Fibroblast of the aortic adventitia (primary cell): Measurements from ENCODE around the gene GH2. TPM values are rescaled to one million over a fixed set of nuclear protein-coding genes. Genes with fewer than 3 reads are reported as not detected.
A peak's percentile ranks its signal among the peaks of the same experiment; 100 is the strongest.
"Not testable (repeated sequence)": the region's sequence is repeated elsewhere in the genome, so short reads cannot be mapped to it uniquely, and the experiment has no call there.

Experiments
- DNase-seq: peaks from one replicate; pipeline ENCODE4 v3.0.0-alpha.2; 2010; ENCODE audit warnings: low read depth
- H3K4me3 ChIP-seq: 2 replicates; pipeline ENCODE4 v1.5.1; 2011; ENCODE audit warnings: low read depth, mild to moderate bottlenecking, control low read depth, low read length, moderate library complexity
- CTCF ChIP-seq: IDR thresholded peaks from 2 replicates; pipeline ENCODE4 v1.5.1; 2011; ENCODE audit warnings: mild to moderate bottlenecking, low read length, control low read depth, inconsistent platforms; ENCODE audit not compliant: insufficient read depth
- total RNA-seq: library from RNA; depleted of rRNA; stranded (reverse); fragments of >200 nt; gene quantifications from 2 replicates; pipeline ENCODE4 v1.2.3, GENCODE V29; 2012; ENCODE audit warnings: low replicate concordance

The GH2 gene
- total RNA-seq, 1 donor: not detected

DNA sequence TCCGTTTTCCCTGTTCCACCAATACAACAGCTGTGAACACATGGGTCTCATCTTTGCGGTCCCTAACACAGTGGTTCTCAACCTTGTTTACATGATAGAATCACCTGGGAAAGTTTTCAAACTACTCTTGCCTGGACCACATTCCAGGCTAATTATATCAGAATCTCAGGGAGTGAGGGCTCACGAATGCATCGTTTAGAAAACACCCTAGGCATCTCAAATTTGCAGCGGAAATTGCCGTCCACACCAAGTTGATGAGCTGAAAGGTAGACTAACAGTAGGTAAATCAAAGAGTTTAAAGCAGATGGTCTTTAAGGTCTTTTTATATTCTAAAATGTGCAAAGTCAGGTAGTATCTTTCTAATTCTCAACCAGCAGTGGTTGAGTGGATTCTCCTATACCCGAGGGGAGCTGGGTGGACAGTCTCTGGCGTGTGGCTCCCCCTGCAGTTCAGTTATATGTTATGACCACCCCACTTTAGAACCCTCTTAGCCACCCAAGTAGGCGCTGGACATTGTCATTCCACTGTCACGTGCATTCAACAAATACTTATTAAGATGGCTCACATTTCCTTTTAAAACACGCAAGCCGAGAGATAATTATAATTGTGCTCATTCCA, 25.5 kb upstream of the GH2 start:
- H3K4me3 ChIP-seq: not testable (repeated sequence)
- DNase-seq: peak; percentile 23
- peak; percentile 35 for TF ChIP-seq CTCF

GRCh38 chr17:63904796-63905195, 23.1 kb upstream of the GH2 start:
- not testable (repeated sequence) for H3K4me3 ChIP-seq, DNase-seq

DNA sequence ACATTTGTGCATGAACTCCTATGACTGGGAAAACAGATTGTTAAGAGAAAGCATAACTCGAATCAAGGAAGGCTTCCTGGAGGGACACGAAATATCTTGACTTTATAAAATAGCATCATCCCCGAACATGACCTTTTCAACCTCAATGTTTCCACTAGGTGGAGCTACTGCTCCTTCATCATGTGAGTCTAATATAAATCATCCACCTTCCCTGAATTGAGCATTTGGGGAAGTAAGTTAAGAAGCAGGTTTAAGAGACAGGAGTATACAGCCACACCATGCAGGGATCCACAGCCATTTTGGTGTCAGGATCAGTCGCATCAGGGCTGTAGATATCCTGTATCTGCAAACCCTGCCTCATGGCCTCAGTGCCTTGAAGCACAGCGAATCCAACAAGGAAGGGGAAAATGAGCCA, 22.1 kb upstream of the GH2 start:
- not testable (repeated sequence) for H3K4me3 ChIP-seq, DNase-seq

DNA sequence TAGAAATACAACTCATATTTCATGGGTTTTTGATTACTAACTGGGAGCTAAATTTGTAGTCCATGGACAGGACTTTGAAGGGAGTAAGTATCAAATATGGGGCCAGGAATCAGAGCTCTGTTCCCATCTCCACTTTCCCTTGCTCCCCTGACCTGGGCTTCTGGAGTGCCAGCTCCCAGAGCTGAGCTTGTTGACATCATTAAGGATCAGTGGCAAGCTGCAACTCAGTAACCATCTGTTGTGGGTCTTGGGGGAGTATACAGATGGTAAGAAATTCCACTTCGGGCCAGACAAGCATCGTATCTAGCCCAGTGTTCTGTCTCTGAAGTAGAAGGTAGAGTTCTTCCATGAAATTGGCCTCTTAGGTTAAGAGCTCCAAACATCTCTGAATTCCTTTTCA, 20.2 kb upstream of the GH2 start:
- not testable (repeated sequence) for DNase-seq, H3K4me3 ChIP-seq

GRCh38 chr17:63898899-63899798, 17.4 kb upstream of the GH2 start:
- DNase-seq, H3K4me3 ChIP-seq: not testable (repeated sequence)

DNA sequence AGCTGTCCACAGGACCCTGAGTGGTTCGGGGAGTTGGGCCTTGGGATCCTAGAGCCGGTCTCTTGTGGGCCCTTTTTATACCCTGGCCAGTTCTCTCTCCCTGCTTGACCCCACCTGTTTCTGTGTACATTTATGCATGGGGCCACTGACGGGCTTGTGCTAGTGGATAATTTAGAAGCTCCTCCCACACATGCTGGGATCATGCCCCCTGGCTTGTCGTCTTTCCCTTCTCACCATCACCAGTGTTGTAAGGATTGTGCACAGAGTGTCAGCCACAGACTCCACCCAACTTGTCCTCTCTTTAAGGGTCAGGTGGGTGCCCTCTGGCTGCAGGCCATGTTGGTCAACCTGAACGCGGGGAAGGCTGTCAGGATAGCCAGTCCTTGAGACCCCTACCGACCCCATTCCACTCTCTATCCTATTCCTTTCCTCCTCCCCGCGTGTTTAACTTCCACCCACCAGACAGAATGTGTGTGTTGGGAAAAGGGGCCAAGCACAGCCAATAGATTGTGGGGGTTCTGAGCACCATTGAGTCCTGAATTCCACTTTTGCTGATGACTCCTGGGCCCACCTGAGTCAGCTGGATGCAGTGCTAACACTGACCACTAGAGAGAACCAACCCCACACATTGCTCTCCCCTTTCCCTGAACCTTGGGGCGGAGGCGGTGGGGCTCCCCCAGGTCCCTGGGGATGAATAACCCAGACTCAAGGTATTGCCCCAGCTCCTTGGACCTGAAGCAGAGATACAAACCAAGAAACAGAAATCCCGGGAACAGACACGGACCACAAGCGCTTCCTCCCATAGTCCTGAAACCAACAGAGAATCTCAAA, 15.0 kb upstream of the GH2 start, which contains the start of gene CSH1:
Gene CSH1, minus strand, starts transcription at position 51 of the 831 bp plus-strand sequence. CDS start 63 bp downstream, outside the sequence.
- not testable (repeated sequence) for H3K4me3 ChIP-seq

DNA sequence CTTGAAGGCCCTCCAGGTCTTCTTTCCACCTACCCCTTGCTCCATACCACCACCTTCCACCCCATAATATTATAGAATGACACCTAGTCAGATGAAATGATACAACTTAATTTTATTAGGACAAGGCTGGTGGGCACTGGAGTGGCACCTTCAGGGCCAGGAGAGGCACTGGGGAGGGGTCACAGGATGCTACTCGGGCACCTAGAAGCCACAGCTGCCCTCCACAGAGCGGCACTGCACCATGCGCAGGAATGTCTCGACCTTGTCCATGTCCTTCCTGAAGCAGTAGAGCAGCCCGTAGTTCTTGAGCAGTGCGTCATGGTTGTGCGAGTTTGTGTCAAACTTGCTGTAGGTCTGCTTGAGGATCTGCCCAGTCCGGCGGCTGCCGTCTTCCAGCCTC, 13.1 kb upstream of the GH2 start:
- not testable (repeated sequence) for DNase-seq, H3K4me3 ChIP-seq

More for the DNA sequence above, 15.0 kb upstream of the GH2 start, which contains the start of gene CSH1:
- not testable (repeated sequence) for DNase-seq

DNA sequence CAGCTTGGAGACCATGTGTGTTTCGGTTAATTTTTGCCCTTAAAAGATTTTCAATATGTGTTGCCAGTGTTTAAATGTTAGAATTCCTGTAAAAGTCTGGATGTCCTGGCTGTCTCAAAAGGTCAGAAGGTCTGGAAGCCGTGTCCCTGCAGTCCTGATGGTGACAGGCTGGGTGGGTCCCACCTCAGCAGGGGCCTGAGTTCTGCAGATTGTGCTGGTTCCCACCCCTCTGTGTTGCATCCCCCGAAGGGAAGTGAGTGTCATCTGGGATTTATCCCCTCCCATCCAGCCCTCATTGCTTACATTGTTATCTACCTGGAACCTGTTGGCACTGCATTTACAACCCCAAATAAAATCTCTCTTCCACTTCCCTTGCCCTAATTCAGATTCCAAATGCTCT, 12.3 kb upstream of the GH2 start:
- H3K4me3 ChIP-seq, DNase-seq: not testable (repeated sequence)

GRCh38 chr17:63892316-63893037, 10.7 kb upstream of the GH2 start:
- DNase-seq, H3K4me3 ChIP-seq: not testable (repeated sequence)

DNA sequence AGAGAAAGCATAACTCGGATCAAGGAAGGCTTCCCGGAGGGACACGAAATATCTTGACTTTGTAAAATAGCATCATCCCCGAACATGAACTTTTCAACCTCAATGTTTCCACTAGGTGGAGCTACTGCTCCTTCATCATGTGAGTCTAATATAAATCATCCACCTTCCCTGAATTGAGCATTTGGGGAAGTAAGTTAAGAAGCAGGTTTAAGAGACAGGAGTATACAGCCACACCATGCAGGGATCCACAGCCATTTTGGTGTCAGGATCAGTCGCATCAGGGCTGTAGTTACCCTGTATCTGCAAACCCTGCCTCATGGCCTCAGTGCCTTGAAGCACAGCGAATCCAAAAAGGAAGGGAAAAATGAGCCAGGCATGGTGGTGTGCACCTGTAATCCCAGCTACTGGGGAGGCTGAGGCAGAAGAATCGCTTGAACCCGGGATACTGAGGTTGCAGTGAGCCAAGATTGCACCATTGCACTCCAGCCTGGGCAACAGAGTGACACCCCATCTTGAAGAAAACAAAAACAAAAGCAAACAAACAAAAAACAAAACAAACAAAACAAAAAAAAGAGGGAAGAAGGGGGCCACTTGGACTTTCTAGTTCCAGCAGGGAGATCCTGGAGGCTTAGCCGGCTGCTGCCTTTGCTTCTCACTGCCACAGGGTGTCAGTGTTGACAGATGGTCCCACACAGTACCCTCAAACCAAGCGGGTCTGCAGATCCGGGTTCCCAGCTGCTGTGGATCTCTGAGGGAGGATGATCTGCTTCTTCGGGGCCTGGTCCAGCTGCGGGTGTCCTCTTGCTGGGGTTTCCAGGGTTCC, 7.5 kb upstream of the GH2 start:
- peak; percentile 55 for TF ChIP-seq CTCF
- DNase-seq: peak; percentile 43
- not testable (repeated sequence) for H3K4me3 ChIP-seq

DNA sequence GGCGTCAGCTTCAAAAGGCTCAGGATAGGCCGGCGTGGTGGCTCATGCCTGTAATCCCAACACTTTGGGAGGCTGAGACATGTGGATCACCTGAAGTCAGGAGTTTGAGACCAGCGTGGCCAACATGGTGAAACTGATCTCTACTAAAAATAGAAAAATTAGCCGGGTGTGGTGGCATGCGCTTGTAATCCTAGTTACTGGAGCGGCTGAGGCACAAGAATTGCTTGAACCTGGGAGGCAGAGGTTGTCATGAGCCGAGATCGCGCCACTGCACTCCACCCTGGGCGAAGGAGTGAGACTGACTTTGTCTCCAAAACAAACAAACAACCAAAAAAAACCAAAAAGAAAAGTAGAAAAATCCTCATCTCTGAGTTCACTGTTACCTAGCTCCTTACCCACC, 3.4 kb upstream of the GH2 start:
- H3K4me3 ChIP-seq, DNase-seq: not testable (repeated sequence)

GRCh38 chr17:63882626-63883126, 932 bp upstream of the GH2 start:
- H3K4me3 ChIP-seq, DNase-seq: not testable (repeated sequence)

DNA sequence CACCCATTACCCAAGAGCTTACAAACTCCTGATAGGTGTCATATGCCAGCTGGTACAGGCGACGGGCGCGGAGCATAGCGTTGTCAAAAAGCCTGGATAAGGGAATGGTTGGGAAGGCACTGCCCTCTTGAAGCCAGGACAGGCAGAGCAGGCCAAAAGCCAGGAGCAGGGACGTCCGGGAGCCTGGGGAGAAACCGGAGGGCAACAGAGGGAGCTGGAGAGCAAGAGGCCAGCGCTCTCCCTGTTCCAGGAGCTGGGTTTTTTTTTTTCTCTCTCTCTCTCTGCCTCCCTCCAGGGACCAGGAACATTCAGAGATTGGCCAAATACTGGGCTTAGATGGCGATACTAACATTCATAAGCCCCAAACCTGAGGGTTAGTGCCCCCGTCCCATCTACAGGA, 407 bp downstream of the GH2 start:
- H3K4me3 ChIP-seq: not testable (repeated sequence)

More for the DNA sequence above, 407 bp downstream of the GH2 start:
- not testable (repeated sequence) for DNase-seq
